Measurements from ENCODE around the gene KCNQ1OT1. TPM values are rescaled to one million over a fixed set of nuclear protein-coding genes. Genes with fewer than 3 reads are reported as not detected.

KCNQ1OT1 gene
- total RNA-seq, 2 donors from 2014 or later = 0.77 to 1.5 TPM

DNA sequence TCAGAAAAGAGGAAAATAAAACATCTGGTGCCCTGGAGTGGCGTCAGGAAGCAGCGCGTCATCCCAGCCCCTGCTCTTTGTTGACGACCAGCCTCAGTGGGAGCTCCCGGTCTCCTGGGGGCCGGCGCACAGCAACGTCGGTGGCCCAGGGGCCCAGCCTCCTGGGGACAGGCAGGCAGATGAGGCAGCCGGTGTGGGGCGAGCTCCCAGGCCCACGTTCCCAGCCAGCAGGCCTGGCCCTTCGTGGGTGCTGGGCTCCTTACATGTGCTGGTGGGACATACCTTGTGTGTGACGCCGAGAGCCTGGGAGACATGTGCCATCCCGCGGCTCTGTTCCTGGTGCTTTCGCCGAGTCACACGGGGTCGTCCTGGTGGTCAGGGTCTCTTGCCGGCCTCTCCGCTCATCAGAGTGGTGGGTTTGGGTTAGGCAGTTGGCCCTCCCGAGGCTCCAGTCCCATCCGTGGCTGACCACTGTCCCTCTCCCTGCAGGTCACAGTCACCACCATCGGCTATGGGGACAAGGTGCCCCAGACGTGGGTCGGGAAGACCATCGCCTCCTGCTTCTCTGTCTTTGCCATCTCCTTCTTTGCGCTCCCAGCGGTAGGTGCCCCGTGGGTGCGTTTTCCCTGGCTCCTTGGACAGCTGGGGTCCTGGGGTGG lies 116.7 kb downstream of the KCNQ1OT1 start:
- no peak overlapping the region for H3K27ac ChIP-seq
- H3K9ac ChIP-seq (ENCODE audit: low read depth in 2 of 2, low read length in 2 of 2) = no peak overlapping the region
- no peak for DNase-seq
- TF ChIP-seq, protein P1, sequence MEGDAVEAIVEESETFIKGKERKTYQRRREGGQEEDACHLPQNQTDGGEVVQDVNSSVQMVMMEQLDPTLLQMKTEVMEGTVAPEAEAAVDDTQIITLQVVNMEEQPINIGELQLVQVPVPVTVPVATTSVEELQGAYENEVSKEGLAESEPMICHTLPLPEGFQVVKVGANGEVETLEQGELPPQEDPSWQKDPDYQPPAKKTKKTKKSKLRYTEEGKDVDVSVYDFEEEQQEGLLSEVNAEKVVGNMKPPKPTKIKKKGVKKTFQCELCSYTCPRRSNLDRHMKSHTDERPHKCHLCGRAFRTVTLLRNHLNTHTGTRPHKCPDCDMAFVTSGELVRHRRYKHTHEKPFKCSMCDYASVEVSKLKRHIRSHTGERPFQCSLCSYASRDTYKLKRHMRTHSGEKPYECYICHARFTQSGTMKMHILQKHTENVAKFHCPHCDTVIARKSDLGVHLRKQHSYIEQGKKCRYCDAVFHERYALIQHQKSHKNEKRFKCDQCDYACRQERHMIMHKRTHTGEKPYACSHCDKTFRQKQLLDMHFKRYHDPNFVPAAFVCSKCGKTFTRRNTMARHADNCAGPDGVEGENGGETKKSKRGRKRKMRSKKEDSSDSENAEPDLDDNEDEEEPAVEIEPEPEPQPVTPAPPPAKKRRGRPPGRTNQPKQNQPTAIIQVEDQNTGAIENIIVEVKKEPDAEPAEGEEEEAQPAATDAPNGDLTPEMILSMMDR (IDR thresholded peaks at IDR 0.05) = no peak
- H3K27me3 ChIP-seq = no peaks in the 10 kb centered on the region
- H3K36me3 ChIP-seq = no peaks in the 10 kb centered on the region
- H3K4me1 ChIP-seq = no peaks in the 10 kb centered on the region
- no peak overlapping the region for H3K4me3 ChIP-seq
- H3K9me3 ChIP-seq = no peaks in the 10 kb centered on the region
- intact Hi-C loops (cut with DNase I) = no loop called here

DNA sequence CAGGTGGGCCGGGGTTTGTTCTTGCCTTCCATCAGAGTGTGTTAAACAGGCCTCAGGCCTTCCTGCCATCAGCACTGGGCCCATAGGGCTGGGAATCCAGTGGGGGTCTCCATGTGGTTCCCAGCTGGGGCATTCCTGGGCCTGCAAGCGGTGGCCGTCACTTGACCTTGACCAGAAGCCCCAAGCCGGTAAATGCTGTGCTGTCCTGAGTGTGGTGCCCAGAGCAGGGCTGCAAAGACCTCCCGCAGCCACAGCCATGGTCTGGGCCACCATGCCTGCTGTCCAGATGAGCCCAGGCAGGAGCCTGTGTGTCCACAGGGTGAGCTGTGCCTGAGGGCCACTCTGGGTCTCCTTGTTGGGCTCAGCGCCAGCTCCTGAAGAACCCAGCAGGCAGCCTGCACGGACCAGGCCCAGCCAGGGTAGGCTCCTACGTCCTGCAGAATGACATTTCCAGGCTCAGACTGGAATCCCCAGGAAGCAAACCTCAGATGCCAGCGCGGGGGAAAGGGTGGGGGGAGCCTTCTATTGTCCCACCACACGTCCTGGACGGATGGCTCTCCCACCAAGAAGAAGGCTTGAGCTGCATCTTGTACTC lies 117.3 kb downstream of the KCNQ1OT1 start:
- TF ChIP-seq, protein P1 (IDR thresholded peaks at IDR 0.05) = no peak
- Histone ChIP-seq H3K9ac (ENCODE audit: low read depth in 2 of 2, low read length in 2 of 2) (no peak overlapping the region), H3K27me3 (no peaks in the 10 kb centered on the region), H3K9me3 (no peaks in the 10 kb centered on the region), H3K27ac (no peak overlapping the region), H3K36me3 (no peaks in the 10 kb centered on the region), H3K4me3 (no peak overlapping the region), H3K4me1 (no peaks in the 10 kb centered on the region)
- intact Hi-C loops (cut with DNase I) = no loop called here
- DNase-seq = no peak

DNA sequence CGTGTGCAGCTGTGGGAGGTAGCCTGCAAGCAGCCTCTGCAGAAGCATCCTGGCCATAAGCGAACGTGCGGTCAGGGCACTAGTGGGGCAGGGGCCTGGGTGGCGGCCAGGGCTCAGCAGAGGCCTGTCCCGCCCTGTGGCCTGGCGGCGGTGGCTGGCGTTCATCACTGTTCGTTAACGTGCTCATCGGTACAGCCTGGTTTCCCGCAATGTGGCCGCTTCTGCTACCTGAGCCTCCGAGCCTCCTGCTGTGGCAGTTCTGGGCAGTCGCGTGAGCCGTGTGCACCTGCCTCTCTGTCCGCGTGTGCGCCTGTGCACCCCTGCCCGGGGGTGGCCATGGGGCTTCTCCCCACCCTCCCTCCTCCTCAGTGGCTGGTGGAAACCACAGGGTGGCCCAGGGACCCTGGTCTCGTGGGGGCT lies 117.9 kb downstream of the KCNQ1OT1 start:
- Histone ChIP-seq H3K9me3 (no peaks in the 10 kb centered on the region), H3K4me1 (no peaks in the 10 kb centered on the region), H3K27me3 (no peaks in the 10 kb centered on the region), H3K9ac (ENCODE audit: low read depth in 2 of 2, low read length in 2 of 2) (no peak overlapping the region), H3K27ac (no peak overlapping the region), H3K36me3 (no peaks in the 10 kb centered on the region), H3K4me3 (no peak overlapping the region)
- intact Hi-C loops (cut with DNase I) = no loop called here
- TF ChIP-seq, protein P1 (IDR thresholded peaks at IDR 0.05) = no peak
- no peak for DNase-seq

DNA sequence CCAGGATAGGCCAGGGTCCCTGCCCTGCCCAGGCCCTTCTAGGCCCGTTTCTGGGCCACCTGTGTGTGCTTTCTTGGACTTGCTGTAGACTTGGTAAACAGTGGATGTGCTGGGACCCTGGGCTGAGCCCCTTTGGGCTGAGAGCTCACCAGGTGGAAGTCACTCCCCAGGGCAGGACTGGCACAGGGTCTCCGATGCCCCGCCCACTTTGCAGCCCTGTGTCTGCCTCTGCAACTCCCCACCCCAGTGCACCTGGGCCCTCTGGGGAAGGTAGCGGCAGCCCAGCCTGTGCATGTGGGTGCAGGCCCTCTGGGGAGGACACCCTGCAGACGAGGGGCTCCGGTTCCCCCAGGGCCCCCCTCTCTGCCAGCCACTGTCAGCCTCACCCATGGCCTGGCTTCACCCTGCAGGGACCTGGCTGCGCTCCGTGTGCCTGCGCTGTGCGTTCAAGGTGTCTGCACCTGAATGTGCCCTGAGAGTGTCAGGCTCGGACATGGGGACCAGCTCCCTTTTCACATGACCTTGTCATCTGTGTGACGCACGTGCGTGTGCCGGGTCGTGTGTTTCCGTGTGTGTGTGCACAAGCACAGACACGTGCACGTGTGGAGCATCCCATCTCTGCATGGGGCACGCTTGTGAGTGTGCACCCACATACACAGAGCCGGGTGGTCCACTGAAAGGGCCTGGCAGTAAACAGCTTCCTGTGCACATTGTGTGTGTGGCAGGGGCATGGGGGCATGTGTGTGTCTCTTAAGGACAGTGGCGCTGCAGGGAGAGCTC lies 118.5 kb downstream of the KCNQ1OT1 start:
- no peaks in the 10 kb centered on the region for H3K9me3 ChIP-seq
- no peaks in the 10 kb centered on the region for H3K4me1 ChIP-seq
- TF ChIP-seq, protein P1 (IDR thresholded peaks at IDR 0.05) = no peak
- no peak for DNase-seq
- no peak overlapping the region for H3K9ac ChIP-seq (ENCODE audit: low read depth in 2 of 2, low read length in 2 of 2)
- no peak overlapping the region for H3K27ac ChIP-seq
- H3K27me3 ChIP-seq = no peaks in the 10 kb centered on the region
- no peaks in the 10 kb centered on the region for H3K36me3 ChIP-seq
- intact Hi-C loops (cut with DNase I) = no loop called here
- H3K4me3 ChIP-seq = no peak overlapping the region

DNA sequence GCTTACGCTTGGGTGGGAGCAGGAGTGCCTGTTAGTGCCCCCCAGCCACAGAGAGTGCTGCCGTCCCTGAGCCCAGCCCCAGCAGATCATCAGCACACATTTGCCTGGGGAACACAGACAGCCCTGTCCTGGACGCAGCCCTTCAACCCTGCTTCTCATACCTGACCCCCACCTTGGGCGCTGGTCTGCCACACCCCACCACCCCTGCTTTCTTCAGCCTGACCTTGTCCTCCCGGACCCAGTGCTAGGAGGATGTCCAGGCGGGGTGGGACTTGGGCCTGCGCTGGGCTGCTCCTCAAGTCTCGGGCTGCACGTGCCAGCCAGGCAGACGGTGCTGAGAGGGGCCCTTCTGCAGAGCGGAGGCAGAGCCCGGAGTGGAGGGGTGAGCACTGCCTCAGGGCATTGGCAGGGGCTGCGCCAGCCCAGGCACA lies 119.2 kb downstream of the KCNQ1OT1 start:
- DNase-seq = no peak
- no peak overlapping the region for H3K9ac ChIP-seq (ENCODE audit: low read depth in 2 of 2, low read length in 2 of 2)
- H3K27ac ChIP-seq = no peak overlapping the region
- TF ChIP-seq, protein P1 (IDR thresholded peaks at IDR 0.05) = no peak
- H3K4me3 ChIP-seq = no peak overlapping the region
- no peaks in the 10 kb centered on the region for H3K27me3 ChIP-seq
- no peaks in the 10 kb centered on the region for H3K9me3 ChIP-seq
- peaks cover under 1% of the 10 kb centered on the region for H3K4me1 ChIP-seq
- intact Hi-C loops (cut with DNase I) = no loop called here
- no peaks in the 10 kb centered on the region for H3K36me3 ChIP-seq

All from colonic mucosa (tissue), 4 donors.